GM23338 (cell line): ENCODE results near the gene CCDC149. TPM values are rescaled to one million over a fixed set of nuclear protein-coding genes. Genes with fewer than 3 reads are reported as not detected.

Experiments
- JUNB ChIP-seq: IDR thresholded peaks from one replicate; pipeline ENCODE4 v1.6.1; 2016; ENCODE audit warnings: antibody characterized with exemption; ENCODE audit not compliant: unreplicated experiment
- NANOG ChIP-seq: IDR thresholded peaks from 2 replicates; pipeline ENCODE4 v1.6.1; 2016; ENCODE audit warnings: antibody characterized with exemption, borderline replicate concordance
- REST ChIP-seq: IDR thresholded peaks from one replicate; pipeline ENCODE4 v1.6.1; 2018; ENCODE audit warnings: antibody characterized with exemption; ENCODE audit not compliant: unreplicated experiment
- STAT1 ChIP-seq: IDR thresholded peaks from one replicate; pipeline ENCODE4 v1.6.1; 2016; ENCODE audit warnings: antibody characterized with exemption; ENCODE audit not compliant: unreplicated experiment
- ZNF331 ChIP-seq: fragments of 250-450 bp; sonication (Bioruptor Pico); IDR thresholded peaks from 2 replicates; pipeline ENCODE4 v1.5.0; 2020; ENCODE audit warnings: low read depth, mild to moderate bottlenecking, moderate library complexity
- polyA plus RNA-seq: library from polyadenylated mRNA; unstranded; fragments of >200 nt; fragmentation: Nextera tagmentation; extraction: Ambion mirVana; gene quantifications from 2 replicates; pipeline ENCODE4 v1.2.1, GENCODE V29; 2016
- total RNA-seq: library from RNA; depleted of rRNA; stranded (reverse); fragments of >200 nt; shearing (Covaris generic); gene quantifications from 2 replicates; pipeline ENCODE4 v1.2.3, GENCODE V29; 2014
- TF ChIP-seq, protein P1 (sequence below): fragments of 250-450 bp; sonication (Bioruptor Pico); IDR thresholded peaks from 2 replicates; pipeline ENCODE4 v1.5.0; 2020; ENCODE audit warnings: mild to moderate bottlenecking, moderate library complexity
- TF ChIP-seq, protein P2 (sequence below): IDR thresholded peaks from 2 replicates; pipeline ENCODE4 v1.6.1; 2016; ENCODE audit warnings: antibody characterized with exemption

The CCDC149 gene
- total and polyA plus RNA-seq, 2 experiments from 2014 or later = 2.6 to 6.4 TPM

DNA sequence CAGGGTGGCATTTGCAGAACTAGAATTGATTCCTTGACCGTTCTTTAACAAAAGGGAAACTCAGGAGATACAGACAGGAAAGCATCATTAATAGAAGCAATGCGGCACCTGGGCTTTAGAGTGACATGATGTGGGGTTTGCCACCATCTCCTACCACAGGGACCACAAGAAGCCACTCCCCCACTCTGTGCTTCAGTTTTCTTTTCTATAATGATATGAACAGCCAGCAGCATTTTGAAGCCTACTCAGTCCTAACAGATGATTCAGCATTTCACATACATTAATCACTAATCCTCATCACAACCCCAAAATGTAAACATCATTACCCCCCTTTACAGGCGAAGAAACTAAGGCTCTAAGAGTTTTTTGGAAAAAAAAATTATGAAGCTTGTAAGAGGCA is 22.9 kb downstream of the CCDC149 start (continued):
- TF ChIP-seq, protein P1, sequence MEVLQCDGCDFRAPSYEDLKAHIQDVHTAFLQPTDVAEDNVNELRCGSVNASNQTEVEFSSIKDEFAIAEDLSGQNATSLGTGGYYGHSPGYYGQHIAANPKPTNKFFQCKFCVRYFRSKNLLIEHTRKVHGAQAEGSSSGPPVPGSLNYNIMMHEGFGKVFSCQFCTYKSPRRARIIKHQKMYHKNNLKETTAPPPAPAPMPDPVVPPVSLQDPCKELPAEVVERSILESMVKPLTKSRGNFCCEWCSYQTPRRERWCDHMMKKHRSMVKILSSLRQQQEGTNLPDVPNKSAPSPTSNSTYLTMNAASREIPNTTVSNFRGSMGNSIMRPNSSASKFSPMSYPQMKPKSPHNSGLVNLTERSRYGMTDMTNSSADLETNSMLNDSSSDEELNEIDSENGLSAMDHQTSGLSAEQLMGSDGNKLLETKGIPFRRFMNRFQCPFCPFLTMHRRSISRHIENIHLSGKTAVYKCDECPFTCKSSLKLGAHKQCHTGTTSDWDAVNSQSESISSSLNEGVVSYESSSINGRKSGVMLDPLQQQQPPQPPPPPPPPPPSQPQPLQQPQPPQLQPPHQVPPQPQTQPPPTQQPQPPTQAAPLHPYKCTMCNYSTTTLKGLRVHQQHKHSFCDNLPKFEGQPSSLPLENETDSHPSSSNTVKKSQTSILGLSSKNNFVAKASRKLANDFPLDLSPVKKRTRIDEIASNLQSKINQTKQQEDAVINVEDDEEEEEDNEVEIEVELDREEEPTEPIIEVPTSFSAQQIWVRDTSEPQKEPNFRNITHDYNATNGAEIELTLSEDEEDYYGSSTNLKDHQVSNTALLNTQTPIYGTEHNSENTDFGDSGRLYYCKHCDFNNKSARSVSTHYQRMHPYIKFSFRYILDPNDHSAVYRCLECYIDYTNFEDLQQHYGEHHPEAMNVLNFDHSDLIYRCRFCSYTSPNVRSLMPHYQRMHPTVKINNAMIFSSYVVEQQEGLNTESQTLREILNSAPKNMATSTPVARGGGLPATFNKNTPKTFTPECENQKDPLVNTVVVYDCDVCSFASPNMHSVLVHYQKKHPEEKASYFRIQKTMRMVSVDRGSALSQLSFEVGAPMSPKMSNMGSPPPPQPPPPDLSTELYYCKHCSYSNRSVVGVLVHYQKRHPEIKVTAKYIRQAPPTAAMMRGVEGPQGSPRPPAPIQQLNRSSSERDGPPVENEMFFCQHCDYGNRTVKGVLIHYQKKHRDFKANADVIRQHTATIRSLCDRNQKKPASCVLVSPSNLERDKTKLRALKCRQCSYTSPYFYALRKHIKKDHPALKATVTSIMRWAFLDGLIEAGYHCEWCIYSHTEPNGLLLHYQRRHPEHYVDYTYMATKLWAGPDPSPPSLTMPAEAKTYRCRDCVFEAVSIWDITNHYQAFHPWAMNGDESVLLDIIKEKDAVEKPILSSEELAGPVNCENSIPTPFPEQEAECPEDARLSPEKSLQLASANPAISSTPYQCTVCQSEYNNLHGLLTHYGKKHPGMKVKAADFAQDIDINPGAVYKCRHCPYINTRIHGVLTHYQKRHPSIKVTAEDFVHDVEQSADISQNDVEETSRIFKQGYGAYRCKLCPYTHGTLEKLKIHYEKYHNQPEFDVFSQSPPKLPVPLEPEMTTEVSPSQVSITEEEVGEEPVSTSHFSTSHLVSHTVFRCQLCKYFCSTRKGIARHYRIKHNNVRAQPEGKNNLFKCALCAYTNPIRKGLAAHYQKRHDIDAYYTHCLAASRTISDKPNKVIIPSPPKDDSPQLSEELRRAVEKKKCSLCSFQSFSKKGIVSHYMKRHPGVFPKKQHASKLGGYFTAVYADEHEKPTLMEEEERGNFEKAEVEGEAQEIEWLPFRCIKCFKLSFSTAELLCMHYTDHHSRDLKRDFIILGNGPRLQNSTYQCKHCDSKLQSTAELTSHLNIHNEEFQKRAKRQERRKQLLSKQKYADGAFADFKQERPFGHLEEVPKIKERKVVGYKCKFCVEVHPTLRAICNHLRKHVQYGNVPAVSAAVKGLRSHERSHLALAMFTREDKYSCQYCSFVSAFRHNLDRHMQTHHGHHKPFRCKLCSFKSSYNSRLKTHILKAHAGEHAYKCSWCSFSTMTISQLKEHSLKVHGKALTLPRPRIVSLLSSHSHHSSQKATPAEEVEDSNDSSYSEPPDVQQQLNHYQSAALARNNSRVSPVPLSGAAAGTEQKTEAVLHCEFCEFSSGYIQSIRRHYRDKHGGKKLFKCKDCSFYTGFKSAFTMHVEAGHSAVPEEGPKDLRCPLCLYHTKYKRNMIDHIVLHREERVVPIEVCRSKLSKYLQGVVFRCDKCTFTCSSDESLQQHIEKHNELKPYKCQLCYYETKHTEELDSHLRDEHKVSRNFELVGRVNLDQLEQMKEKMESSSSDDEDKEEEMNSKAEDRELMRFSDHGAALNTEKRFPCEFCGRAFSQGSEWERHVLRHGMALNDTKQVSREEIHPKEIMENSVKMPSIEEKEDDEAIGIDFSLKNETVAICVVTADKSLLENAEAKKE (CRISPR knock-in tag) = no peak
- TF ChIP-seq REST (no peak), STAT1 (no peak), JUNB (no peak), ZNF331 (CRISPR knock-in tag) (no peak), NANOG (no peak)
- TF ChIP-seq, protein P2, sequence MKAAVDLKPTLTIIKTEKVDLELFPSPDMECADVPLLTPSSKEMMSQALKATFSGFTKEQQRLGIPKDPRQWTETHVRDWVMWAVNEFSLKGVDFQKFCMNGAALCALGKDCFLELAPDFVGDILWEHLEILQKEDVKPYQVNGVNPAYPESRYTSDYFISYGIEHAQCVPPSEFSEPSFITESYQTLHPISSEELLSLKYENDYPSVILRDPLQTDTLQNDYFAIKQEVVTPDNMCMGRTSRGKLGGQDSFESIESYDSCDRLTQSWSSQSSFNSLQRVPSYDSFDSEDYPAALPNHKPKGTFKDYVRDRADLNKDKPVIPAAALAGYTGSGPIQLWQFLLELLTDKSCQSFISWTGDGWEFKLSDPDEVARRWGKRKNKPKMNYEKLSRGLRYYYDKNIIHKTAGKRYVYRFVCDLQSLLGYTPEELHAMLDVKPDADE = no peak
